ENCODE results near the gene SLC52A1.

DNA sequence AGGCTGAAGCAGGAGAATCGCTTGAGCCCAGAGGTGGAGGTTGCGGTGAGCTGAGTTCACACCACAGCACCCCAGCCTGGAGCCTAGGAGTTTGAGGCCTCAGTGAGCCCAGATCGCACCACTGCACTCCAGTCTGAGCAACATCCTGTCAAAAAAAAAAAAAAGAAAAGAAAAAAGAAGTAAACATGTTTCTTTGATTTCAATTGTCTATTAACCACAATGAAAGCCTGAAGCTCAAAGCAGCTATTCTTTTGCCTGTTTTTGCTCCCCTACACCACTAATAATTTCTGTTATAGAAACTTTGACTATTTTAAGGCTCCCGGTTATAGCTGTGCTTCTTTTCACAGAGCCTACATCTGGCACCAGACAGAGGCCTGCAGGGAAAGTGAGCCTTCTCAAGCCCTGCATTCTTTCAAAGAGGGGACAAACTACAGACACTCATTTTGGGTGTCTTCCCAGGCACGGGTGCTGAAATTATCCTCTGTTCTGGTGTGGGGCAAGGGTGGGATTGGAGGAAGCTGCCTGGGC is 14.2 kb upstream of the SLC52A1 start:
- TF ChIP-seq CTCF (IDR thresholded peaks at IDR 0.05) (no peak), POLR2A (IDR thresholded peaks at IDR 0.05) (no peak)
